ENCODE results near the gene ADD2.
A peak's percentile ranks its signal among the peaks of the same experiment; 100 is the strongest.

Gene ADD2

GRCh38 chr2:70705160-70705850 is 62.7 kb downstream of the ADD2 start:
- no peak overlapping the region for H3K4me3 ChIP-seq (ENCODE audit: low read length)
- TF ChIP-seq CTCF (IDR thresholded peaks at IDR 0.05; ENCODE audit: insufficient read depth, low read depth, low read length, missing control alignments): no peak
- DNase-seq (ENCODE audit: low read depth): no peak

GRCh38 chr2:70703900-70704549 is 64.0 kb downstream of the ADD2 start:
- no peak for TF ChIP-seq CTCF (IDR thresholded peaks at IDR 0.05; ENCODE audit: insufficient read depth, low read depth, low read length, missing control alignments)
- H3K4me3 ChIP-seq (ENCODE audit: low read length): no peak overlapping the region
- DNase-seq (ENCODE audit: low read depth): peak; percentile 17

- DNase-seq (ENCODE audit: low read depth): no peak
- TF ChIP-seq CTCF (IDR thresholded peaks at IDR 0.05; ENCODE audit: insufficient read depth, low read depth, low read length, missing control alignments): no peak
- H3K4me3 ChIP-seq (ENCODE audit: low read length): no peak overlapping the region
Observed at GRCh38 chr2:70702711-70703395, 65.1 kb downstream of the ADD2 start.

- H3K4me3 ChIP-seq (ENCODE audit: low read length): no peak overlapping the region
- DNase-seq (ENCODE audit: low read depth): no peak
- TF ChIP-seq CTCF (IDR thresholded peaks at IDR 0.05; ENCODE audit: insufficient read depth, low read depth, low read length, missing control alignments): no peak
Observed at GRCh38 chr2:70698847-70699246, 69.2 kb downstream of the ADD2 start.

GRCh38 chr2:70697603-70698383 is 70.2 kb downstream of the ADD2 start:
- no peak for DNase-seq (ENCODE audit: low read depth)
- H3K4me3 ChIP-seq (ENCODE audit: low read length): no peak overlapping the region
- no peak for TF ChIP-seq CTCF (IDR thresholded peaks at IDR 0.05; ENCODE audit: insufficient read depth, low read depth, low read length, missing control alignments)

- no peak for DNase-seq (ENCODE audit: low read depth)
- no peak for TF ChIP-seq CTCF (IDR thresholded peaks at IDR 0.05; ENCODE audit: insufficient read depth, low read depth, low read length, missing control alignments)
- H3K4me3 ChIP-seq (ENCODE audit: low read length): no peak overlapping the region
Observed at GRCh38 chr2:70696142-70696541, 71.9 kb downstream of the ADD2 start.

Data from epithelial cell of esophagus (primary cell).